ENCODE data around the gene CDR2L. TPM values are rescaled to one million over a fixed set of nuclear protein-coding genes. Genes with fewer than 3 reads are reported as not detected.
A peak's percentile ranks its signal among the peaks of the same experiment; 100 is the strongest.
"Not testable (repeated sequence)": the region's sequence is repeated elsewhere in the genome, so short reads cannot be mapped to it uniquely, and the experiment has no call there.

The CDR2L gene
- total RNA-seq, 1 experiment from 2014 or later = 39.4 TPM

GRCh38 chr17:75003070-75003956, 15.9 kb downstream of the CDR2L start:
- CTCF ChIA-PET = no interaction called here
- DNase-seq = no peak
- Mint-ChIP-seq H3K27ac (ENCODE audit: unreplicated experiment) (no peak overlapping the region), H3K27me3 (ENCODE audit: unreplicated experiment) (no peaks in the 10 kb centered on the region), H3K9me3 (ENCODE audit: low read depth, unreplicated experiment) (no peaks in the 10 kb centered on the region), H3K36me3 (ENCODE audit: insufficient read depth, unreplicated experiment) (peaks cover 31% of the 10 kb centered on the region), H3K4me3 (ENCODE audit: low read depth, unreplicated experiment) (no peak overlapping the region), H3K4me1 (ENCODE audit: low read depth, unreplicated experiment) (no peaks in the 10 kb centered on the region)
- TF ChIP-seq CTCF (IDR thresholded peaks at IDR 0.05; ENCODE audit: unreplicated experiment) = no peak
- intact Hi-C loops (cut with micrococcal nuclease; ENCODE audit: unreplicated experiment) = no loop called here
- BruUV-seq (replicated peaks) = no TSS peak

- no peak overlapping the region for H3K27ac Mint-ChIP-seq (ENCODE audit: unreplicated experiment)
- TF ChIP-seq CTCF (IDR thresholded peaks at IDR 0.05; ENCODE audit: unreplicated experiment) = no peak
- BruUV-seq (replicated peaks) = no TSS peak
- CTCF ChIA-PET = no interaction called here
- H3K27me3 Mint-ChIP-seq (ENCODE audit: unreplicated experiment) = no peaks in the 10 kb centered on the region
- no peak overlapping the region for H3K4me3 Mint-ChIP-seq (ENCODE audit: low read depth, unreplicated experiment)
- no peak for DNase-seq
- intact Hi-C loops (cut with micrococcal nuclease; ENCODE audit: unreplicated experiment) = no loop called here
- no peaks in the 10 kb centered on the region for H3K9me3 Mint-ChIP-seq (ENCODE audit: low read depth, unreplicated experiment)
- H3K36me3 Mint-ChIP-seq (ENCODE audit: insufficient read depth, unreplicated experiment) = peaks cover 31% of the 10 kb centered on the region
- peaks cover 4% of the 10 kb centered on the region for H3K4me1 Mint-ChIP-seq (ENCODE audit: low read depth, unreplicated experiment)
Observed at GRCh38 chr17:75003957-75004355, 16.5 kb downstream of the CDR2L start.

GRCh38 chr17:75004371-75004770, 16.9 kb downstream of the CDR2L start:
- intact Hi-C loops (cut with micrococcal nuclease; ENCODE audit: unreplicated experiment) = no loop called here
- BruUV-seq (replicated peaks) = no TSS peak
- Mint-ChIP-seq H3K9me3 (ENCODE audit: low read depth, unreplicated experiment) (no peaks in the 10 kb centered on the region), H3K27ac (ENCODE audit: unreplicated experiment) (peak overlapping the region; percentile 10), H3K27me3 (ENCODE audit: unreplicated experiment) (no peaks in the 10 kb centered on the region), H3K4me3 (ENCODE audit: low read depth, unreplicated experiment) (no peak overlapping the region), H3K36me3 (ENCODE audit: insufficient read depth, unreplicated experiment) (peaks cover 31% of the 10 kb centered on the region), H3K4me1 (ENCODE audit: low read depth, unreplicated experiment) (peaks cover 8% of the 10 kb centered on the region)
- TF ChIP-seq CTCF (IDR thresholded peaks at IDR 0.05; ENCODE audit: unreplicated experiment) = no peak
- DNase-seq = no peak
- CTCF ChIA-PET = no interaction called here

GRCh38 chr17:75005291-75005690, 17.9 kb downstream of the CDR2L start:
- no peaks in the 10 kb centered on the region for H3K27me3 Mint-ChIP-seq (ENCODE audit: unreplicated experiment)
- no peak for DNase-seq
- H3K4me3 Mint-ChIP-seq (ENCODE audit: low read depth, unreplicated experiment) = no peak overlapping the region
- no peak overlapping the region for H3K27ac Mint-ChIP-seq (ENCODE audit: unreplicated experiment)
- no peak for TF ChIP-seq CTCF (IDR thresholded peaks at IDR 0.05; ENCODE audit: unreplicated experiment)
- H3K9me3 Mint-ChIP-seq (ENCODE audit: low read depth, unreplicated experiment) = no peaks in the 10 kb centered on the region
- TSS peak; percentile 34 for BruUV-seq (replicated peaks)
- H3K4me1 Mint-ChIP-seq (ENCODE audit: low read depth, unreplicated experiment) = peaks cover 9% of the 10 kb centered on the region
- intact Hi-C loops (cut with micrococcal nuclease; ENCODE audit: unreplicated experiment) = no loop called here
- H3K36me3 Mint-ChIP-seq (ENCODE audit: insufficient read depth, unreplicated experiment) = peaks cover 31% of the 10 kb centered on the region
- CTCF ChIA-PET = no interaction called here

- CTCF ChIA-PET = interaction anchor here (1.0 kb wide), 1 partner anchor 45 kb away, joined by 6 read pairs; no protein-coding TSS in a partner anchor
- not testable (repeated sequence) for DNase-seq; H3K9me3 Mint-ChIP-seq (ENCODE audit: low read depth, unreplicated experiment)
Observed at GRCh38 chr17:75006084-75006483, 18.7 kb downstream of the CDR2L start.

More at GRCh38 chr17:75006084-75006483, 18.7 kb downstream of the CDR2L start:
- intact Hi-C loops (cut with micrococcal nuclease; ENCODE audit: unreplicated experiment); H3K27ac Mint-ChIP-seq (ENCODE audit: unreplicated experiment); H3K27me3 Mint-ChIP-seq (ENCODE audit: unreplicated experiment); BruUV-seq (replicated peaks); H3K4me3 Mint-ChIP-seq (ENCODE audit: low read depth, unreplicated experiment): not testable (repeated sequence)
- peaks cover 12% of the 10 kb centered on the region for H3K4me1 Mint-ChIP-seq (ENCODE audit: low read depth, unreplicated experiment)
- peaks cover 34% of the 10 kb centered on the region for H3K36me3 Mint-ChIP-seq (ENCODE audit: insufficient read depth, unreplicated experiment)
